HepG2 (cell line): ENCODE results near the gene AOX1. TPM values are rescaled to one million over a fixed set of nuclear protein-coding genes. Genes with fewer than 3 reads are reported as not detected.

Experiments used
- AHR ChIP-seq: IDR thresholded peaks from 2 replicates; pipeline ENCODE4 v1.6.1; 2018; ENCODE audit warnings: missing genetic modification reagents, missing compliant biosample characterization
- AKAP8 ChIP-seq: sonication (generic); formaldehyde crosslinking; IDR thresholded peaks from 2 replicates; pipeline ENCODE4 v1.5.1; 2020; ENCODE audit warnings: mild to moderate bottlenecking, missing genetic modification reagents
- ARNT ChIP-seq: fragments of 450-650 bp; IDR thresholded peaks from 2 replicates; pipeline ENCODE4 v1.6.1; 2017
- ATF1 ChIP-seq: IDR thresholded peaks from 2 replicates; pipeline ENCODE4 v1.6.1; 2016; ENCODE audit warnings: mild to moderate bottlenecking, control low read depth
- BCL6 ChIP-seq: IDR thresholded peaks from 2 replicates; pipeline ENCODE4 v1.6.1; 2016; ENCODE audit warnings: missing genetic modification reagents, missing compliant biosample characterization
- GFI1 ChIP-seq: sonication (generic); formaldehyde crosslinking; IDR thresholded peaks from 2 replicates; pipeline ENCODE4 v1.5.0; 2020; ENCODE audit warnings: missing genetic modification reagents, mild to moderate bottlenecking, borderline replicate concordance
- HDAC6 ChIP-seq: fragments of 200-600 bp; sonication (generic); IDR thresholded peaks from 2 replicates; pipeline ENCODE4 v1.7.0; 2017; ENCODE audit warnings: mild to moderate bottlenecking, antibody characterized with exemption, low read length, low read depth
- HNF4A ChIP-seq: sonication (generic); formaldehyde crosslinking; IDR thresholded peaks from 2 replicates; pipeline ENCODE4 v1.4.0; 2020; ENCODE audit warnings: missing genetic modification reagents
- MEF2D ChIP-seq: sonication (generic); formaldehyde crosslinking; IDR thresholded peaks from 2 replicates; pipeline ENCODE4 v1.5.1; 2020; ENCODE audit warnings: mild to moderate bottlenecking, missing genetic modification reagents
- NFKBIZ ChIP-seq: IDR thresholded peaks from 2 replicates; pipeline ENCODE4 v1.6.1; 2018; ENCODE audit warnings: missing genetic modification reagents, missing compliant biosample characterization
- NFYB ChIP-seq: sonication (generic); formaldehyde crosslinking; IDR thresholded peaks from 2 replicates; pipeline ENCODE4 v1.4.0; 2020; ENCODE audit warnings: missing genetic modification reagents
- PHF21A ChIP-seq: sonication (generic); formaldehyde crosslinking; IDR thresholded peaks from 2 replicates; pipeline ENCODE4 v1.5.0; 2020; ENCODE audit warnings: mild to moderate bottlenecking, missing genetic modification reagents
- REXO4 ChIP-seq: sonication (generic); formaldehyde crosslinking; IDR thresholded peaks from 2 replicates; pipeline ENCODE4 v1.8.0; 2022; ENCODE audit warnings: missing genetic modification reagents, mild to moderate bottlenecking, borderline replicate concordance
- TBL1XR1 ChIP-seq: fragments of 150-350 bp; IDR thresholded peaks from 2 replicates; pipeline ENCODE4 v1.6.1; 2014; ENCODE audit warnings: borderline replicate concordance, low read length; ENCODE audit not compliant: partially characterized antibody
- TP53 ChIP-seq: sonication (generic); formaldehyde crosslinking; conservative IDR thresholded peaks from 2 replicates; pipeline ENCODE4 v1.4.0; 2020; ENCODE audit warnings: missing genetic modification reagents
- TSC22D2 ChIP-seq: sonication (generic); formaldehyde crosslinking; IDR thresholded peaks from 2 replicates; pipeline ENCODE4 v1.5.1; 2020; ENCODE audit warnings: missing genetic modification reagents, mild to moderate bottlenecking, borderline replicate concordance
- ZBTB7B ChIP-seq: sonication (generic); formaldehyde crosslinking; IDR thresholded peaks from 2 replicates; pipeline ENCODE4 v1.4.0; 2020; ENCODE audit warnings: missing genetic modification reagents
- ZFP82 ChIP-seq: sonication (generic); formaldehyde crosslinking; IDR thresholded peaks from 2 replicates; pipeline ENCODE4 v1.5.1; 2020; ENCODE audit warnings: mild to moderate bottlenecking, missing genetic modification reagents, borderline replicate concordance
- ZFYVE20 ChIP-seq: sonication (generic); formaldehyde crosslinking; IDR thresholded peaks from 2 replicates; pipeline ENCODE4 v1.8.0; 2023; ENCODE audit warnings: low read depth, mild to moderate bottlenecking, moderate library complexity, missing genetic modification reagents, borderline replicate concordance
- ZKSCAN8 ChIP-seq: IDR thresholded peaks from 2 replicates; pipeline ENCODE4 v1.6.1; 2016; ENCODE audit warnings: borderline replicate concordance, missing genetic modification reagents, missing compliant biosample characterization
- ZNF124 ChIP-seq: sonication (generic); formaldehyde crosslinking; IDR thresholded peaks from 2 replicates; pipeline ENCODE4 v1.4.0; 2020; ENCODE audit warnings: missing genetic modification reagents
- ZNF33A ChIP-seq: sonication (generic); formaldehyde crosslinking; IDR thresholded peaks from 2 replicates; pipeline ENCODE4 v1.5.1; 2020; ENCODE audit warnings: missing genetic modification reagents, mild to moderate bottlenecking, moderate library complexity, borderline replicate concordance
- ZNF567 ChIP-seq: sonication (generic); formaldehyde crosslinking; IDR thresholded peaks from 2 replicates; pipeline ENCODE4 v1.8.1; 2023; ENCODE audit warnings: mild to moderate bottlenecking, missing genetic modification reagents, borderline replicate concordance
- ZNF776 ChIP-seq: sonication (generic); formaldehyde crosslinking; IDR thresholded peaks from 2 replicates; pipeline ENCODE4 v1.4.0; 2020; ENCODE audit warnings: mild to moderate bottlenecking, missing genetic modification reagents
- ZNF83 ChIP-seq: sonication (generic); formaldehyde crosslinking; IDR thresholded peaks from 2 replicates; pipeline ENCODE4 v1.4.0; 2020; ENCODE audit warnings: missing genetic modification reagents, mild to moderate bottlenecking, borderline replicate concordance
- polyA plus RNA-seq, 8 experiments: library from polyadenylated mRNA; depleted of rRNA in 3 of 8; stranded (reverse) in 7 of 8; unstranded in 1 of 8; fragments of >200 nt; fragmentation: Illumina TruSeq in 4 of 8; extraction: Trizol in 4 of 8; gene quantifications; 2 replicates each; pipeline versions ENCODE4 v1.2.1 to v1.2.3, GENCODE V29; 2011 to 2016; ENCODE audit warnings: low read depth in 4 of 8, missing spikeins in 1 of 8, mixed read lengths in 1 of 8; ENCODE audit not compliant: insufficient read depth in 1 of 8
- total RNA-seq, 5 experiments: library from RNA; depleted of rRNA; stranded (reverse); fragments of >200 nt; fragmentation: Illumina TruSeq; extraction: Trizol; gene quantifications; 2 replicates each; pipeline ENCODE4 v1.2.3, GENCODE V29; 2016; ENCODE audit warnings: low read depth in 1 of 5
- TF ChIP-seq, protein P1 (sequence below): conservative IDR thresholded peaks from 2 replicates; pipeline ENCODE4 v1.6.1; 2018; ENCODE audit warnings: missing genetic modification reagents
- TF ChIP-seq, protein P2 (sequence below): sonication (generic); formaldehyde crosslinking; IDR thresholded peaks from 2 replicates; pipeline ENCODE4 v1.4.0; 2020; ENCODE audit warnings: missing genetic modification reagents, low read depth, mild to moderate bottlenecking, borderline replicate concordance
- TF ChIP-seq, protein P3 (sequence below): sonication (generic); formaldehyde crosslinking; IDR thresholded peaks from 2 replicates; pipeline ENCODE4 v1.8.1; 2023; ENCODE audit warnings: mild to moderate bottlenecking, inconsistent platforms, moderate library complexity, missing genetic modification reagents, borderline replicate concordance

The AOX1 gene
- total and polyA plus RNA-seq, 2 of the 13 experiments (the other 11 are each of a cell fraction or from before 2014, with no cell fraction given): 9.2 to 18.0 TPM

DNA sequence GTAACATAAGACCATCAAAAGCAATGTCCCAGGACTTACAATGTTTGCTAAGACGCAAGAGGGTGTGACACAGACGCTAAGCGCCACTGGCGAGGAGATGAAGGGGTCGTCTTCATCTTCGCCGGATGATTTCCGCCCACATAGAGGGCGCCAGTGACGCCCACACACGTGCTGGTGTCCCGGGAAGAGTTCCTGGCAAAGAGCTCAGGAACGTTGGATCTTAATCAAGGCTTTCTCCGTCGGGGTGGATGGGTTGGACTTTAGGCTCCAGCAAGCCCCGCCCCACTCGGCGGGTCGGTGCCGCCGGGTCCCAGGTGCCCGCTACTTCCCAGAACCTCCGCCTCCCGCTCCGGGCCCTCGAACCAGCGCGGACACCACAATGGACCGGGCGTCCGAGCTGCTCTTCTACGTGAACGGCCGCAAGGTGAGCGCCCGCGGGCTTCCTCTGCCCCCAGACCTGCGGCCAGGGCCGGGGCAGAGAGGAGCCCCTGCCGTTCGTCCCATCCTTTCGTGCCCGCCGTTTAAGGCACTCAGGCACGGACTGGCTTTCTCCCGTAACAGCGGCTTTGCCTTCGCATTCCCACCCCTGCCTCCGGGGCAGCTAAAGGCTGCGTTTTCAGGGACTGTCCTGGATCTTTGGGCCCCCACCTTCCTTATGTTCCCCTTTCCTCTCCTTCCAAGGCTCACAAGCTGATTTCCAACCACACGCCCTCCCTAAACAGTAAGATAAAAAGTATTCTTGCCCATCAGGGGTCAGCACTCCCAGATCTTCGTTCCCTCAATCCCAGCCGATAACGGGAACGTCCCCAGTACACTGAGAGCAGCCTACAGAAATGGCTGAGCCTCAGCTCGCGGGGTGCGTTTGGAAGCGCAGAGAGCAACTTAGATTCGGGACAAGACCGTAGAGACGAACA lies at the start of gene AOX1 (continued):
- TF ChIP-seq, protein P1, sequence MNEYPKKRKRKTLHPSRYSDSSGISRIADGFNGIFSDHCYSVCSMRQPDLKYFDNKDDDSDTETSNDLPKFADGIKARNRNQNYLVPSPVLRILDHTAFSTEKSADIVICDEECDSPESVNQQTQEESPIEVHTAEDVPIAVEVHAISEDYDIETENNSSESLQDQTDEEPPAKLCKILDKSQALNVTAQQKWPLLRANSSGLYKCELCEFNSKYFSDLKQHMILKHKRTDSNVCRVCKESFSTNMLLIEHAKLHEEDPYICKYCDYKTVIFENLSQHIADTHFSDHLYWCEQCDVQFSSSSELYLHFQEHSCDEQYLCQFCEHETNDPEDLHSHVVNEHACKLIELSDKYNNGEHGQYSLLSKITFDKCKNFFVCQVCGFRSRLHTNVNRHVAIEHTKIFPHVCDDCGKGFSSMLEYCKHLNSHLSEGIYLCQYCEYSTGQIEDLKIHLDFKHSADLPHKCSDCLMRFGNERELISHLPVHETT (CRISPR knock-in tag): 0 out of 2 replicates have a peak, but pooled peaks have one; percentile 68
- TF ChIP-seq ZBTB7B (CRISPR knock-in tag): peak; percentile 81
- no peak; the same call in 1 of the 2 replicates for TF ChIP-seq GFI1
- no peak for TF ChIP-seq REXO4 (CRISPR knock-in tag)
- TF ChIP-seq ZFP82 (CRISPR knock-in tag): no peak
- TF ChIP-seq ZNF124 (CRISPR knock-in tag): peak; percentile 92
- TF ChIP-seq HDAC6: no peak
- TF ChIP-seq ZNF83 (CRISPR knock-in tag): no peak
- TF ChIP-seq ATF1 (CRISPR knock-in tag): peak; percentile 63
- TF ChIP-seq AHR (CRISPR knock-in tag): peak; percentile 70; the same call in 1 of the 2 replicates
- TF ChIP-seq HNF4A (CRISPR knock-in tag): peak; percentile 76
- no peak for TF ChIP-seq NFYB (CRISPR knock-in tag)
- TF ChIP-seq ZNF776: no peak; the same call in 1 of the 2 replicates
- TF ChIP-seq ARNT: no peak
- TF ChIP-seq NFKBIZ: peak; percentile 56; the same call in 1 of the 2 replicates
- TF ChIP-seq PHF21A (CRISPR knock-in tag): peak; percentile 77; the same call in 1 of the 2 replicates
- no peak for TF ChIP-seq ZFYVE20 (CRISPR knock-in tag)
- no peak for TF ChIP-seq ZKSCAN8 (CRISPR knock-in tag)
- no peak for TF ChIP-seq TP53 (CRISPR knock-in tag)
- no peak for TF ChIP-seq TBL1XR1
- TF ChIP-seq BCL6 (CRISPR knock-in tag): peak; percentile 12
- TF ChIP-seq ZNF567 (CRISPR knock-in tag): peak; percentile 25; the same call in 1 of the 2 replicates
- TF ChIP-seq, protein P2, sequence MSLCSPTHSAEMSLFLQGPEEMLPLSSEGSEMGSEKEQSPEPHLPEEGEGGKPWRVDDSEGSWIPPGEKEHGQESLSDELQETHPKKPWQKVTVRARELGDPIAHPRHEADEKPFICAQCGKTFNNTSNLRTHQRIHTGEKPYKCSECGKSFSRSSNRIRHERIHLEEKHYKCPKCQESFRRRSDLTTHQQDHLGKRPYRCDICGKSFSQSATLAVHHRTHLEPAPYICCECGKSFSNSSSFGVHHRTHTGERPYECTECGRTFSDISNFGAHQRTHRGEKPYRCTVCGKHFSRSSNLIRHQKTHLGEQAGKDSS (CRISPR knock-in tag): peak; percentile 53; the same call in 1 of the 2 replicates
- peak; percentile 8; the same call in 1 of the 2 replicates for TF ChIP-seq MEF2D (CRISPR knock-in tag)
- peak; percentile 46; the same call in 1 of the 2 replicates for TF ChIP-seq AKAP8 (CRISPR knock-in tag)
- TF ChIP-seq ZNF33A (CRISPR knock-in tag): no peak
- peak; percentile 26; the same call in 1 of the 2 replicates for TF ChIP-seq TSC22D2 (CRISPR knock-in tag)
- TF ChIP-seq, protein P3, sequence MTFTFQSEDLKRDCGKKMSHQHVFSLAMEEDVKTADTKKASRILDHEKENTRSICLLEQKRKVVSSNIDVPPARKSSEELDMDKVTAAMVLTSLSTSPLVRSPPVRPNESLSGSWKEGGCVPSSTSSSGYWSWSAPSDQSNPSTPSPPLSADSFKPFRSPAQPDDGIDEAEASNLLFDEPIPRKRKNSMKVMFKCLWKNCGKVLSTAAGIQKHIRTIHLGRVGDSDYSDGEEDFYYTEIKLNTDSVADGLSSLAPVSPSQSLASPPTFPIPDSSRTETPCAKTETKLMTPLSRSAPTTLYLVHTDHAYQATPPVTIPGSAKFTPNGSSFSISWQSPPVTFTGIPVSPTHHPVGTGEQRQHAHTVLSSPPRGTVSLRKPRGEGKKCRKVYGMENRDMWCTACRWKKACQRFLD: peak; percentile 90; the same call in 1 of the 2 replicates
